GM12878 (cell line): ENCODE data around the gene XPO6. TPM values are rescaled to one million over a fixed set of nuclear protein-coding genes. Genes with fewer than 3 reads are reported as not detected.

ENCODE experiments used
- ASH2L ChIP-seq: fragments of 300-600, 200-600 bp; sonication (generic); IDR thresholded peaks from 2 replicates; pipeline ENCODE4 v1.6.1; 2017; ENCODE audit warnings: low read depth, mild to moderate bottlenecking, borderline replicate concordance
- BCL11A ChIP-seq: IDR thresholded peaks from 2 replicates; pipeline ENCODE4 v1.6.1; 2011; ENCODE audit warnings: low read depth, low read length
- BCLAF1 ChIP-seq: fragments of 450-650 bp; IDR thresholded peaks from 2 replicates; pipeline ENCODE4 v1.6.1; 2017; ENCODE audit warnings: antibody characterized with exemption, mild to moderate bottlenecking, moderate library complexity
- CREB1 ChIP-seq: IDR thresholded peaks from 2 replicates; pipeline ENCODE4 v1.6.1; 2012; ENCODE audit warnings: low read depth, mild to moderate bottlenecking, inconsistent platforms
- CTCF ChIP-seq, 3 experiments: IDR thresholded peaks in 2 of 3; conservative IDR thresholded peaks in 1 of 3; 2 replicates each; pipeline ENCODE4 v1.5.1; 2011; ENCODE audit warnings: low read depth in 3 of 3, low read length in 3 of 3, mild to moderate bottlenecking in 3 of 3, control low read depth in 2 of 3, moderate library complexity in 2 of 3, inconsistent platforms in 1 of 3, mixed read lengths in 1 of 3; ENCODE audit not compliant: control insufficient read depth in 2 of 3, insufficient read depth in 1 of 3; ENCODE audit errors: extremely low read depth in 1 of 3
- IKZF2 ChIP-seq, 2 experiments: fragments of 450-650 bp; IDR thresholded peaks; 2 replicates each; pipeline ENCODE4 v1.6.1; 2017; ENCODE audit warnings: mild to moderate bottlenecking in 2 of 2, moderate library complexity in 2 of 2
- MEF2B ChIP-seq: fragments of 450-650 bp; IDR thresholded peaks from 2 replicates; pipeline ENCODE4 v1.6.1; 2018; ENCODE audit warnings: mild to moderate bottlenecking, moderate library complexity; ENCODE audit not compliant: partially characterized antibody, poor library complexity, severe bottlenecking
- POLR2AphosphoS2 ChIP-seq: IDR thresholded peaks from 2 replicates; pipeline ENCODE4 v1.6.1; 2011; ENCODE audit warnings: low read depth, mild to moderate bottlenecking, low read length, improper control_type of control experiment, moderate library complexity
- USF2 ChIP-seq: IDR thresholded peaks from 2 replicates; pipeline ENCODE4 v1.6.1; 2011; ENCODE audit warnings: low read depth, low read length, improper control_type of control experiment, borderline replicate concordance
- WRNIP1 ChIP-seq: IDR thresholded peaks from 2 replicates; pipeline ENCODE4 v1.6.1; 2011; ENCODE audit warnings: low read depth, low read length, improper control_type of control experiment, borderline replicate concordance
- ZNF384 ChIP-seq: IDR thresholded peaks from 2 replicates; pipeline ENCODE4 v1.6.1; 2012; ENCODE audit warnings: low read depth, mild to moderate bottlenecking, low read length, improper control_type of control experiment, borderline replicate concordance
- polyA plus RNA-seq, 11 experiments: library from polyadenylated mRNA; depleted of rRNA in 4 of 11; unstranded in 6 of 11; stranded (reverse) in 5 of 11; fragments of >200 nt; fragmentation: Nextera tagmentation in 4 of 11; fragmentation: Illumina TruSeq in 1 of 11; extraction: Ambion mirVana in 4 of 11; extraction: Trizol in 1 of 11; gene quantifications; 1 replicate in 1 of 11; 2 replicates in 10 of 11; pipeline versions ENCODE4 v1.2.1 to v1.2.3, GENCODE V29; 2011 to 2016; ENCODE audit warnings: inconsistent platforms in 2 of 11, missing spikeins in 2 of 11, low read depth in 1 of 11
- total RNA-seq, 4 experiments: library from RNA; depleted of rRNA in 3 of 4; stranded (reverse); fragments of >200 nt in 3 of 4; fragmentation: Illumina TruSeq in 1 of 4; extraction: Trizol in 1 of 4; gene quantifications; 2 replicates each; pipeline versions ENCODE4 v1.2.1 to v1.2.3, GENCODE V29; 2013 to 2021

The XPO6 gene
- total and polyA plus RNA-seq, 10 of the 15 experiments (the other 5 are each of a cell fraction or from before 2014, with no cell fraction given) = 9.9 to 246 (median 110) TPM

- no peak for TF ChIP-seq CTCF (IDR thresholded peaks at IDR 0.05 in 2 of 3, conservative IDR thresholded peaks at IDR 0.05 in 1 of 3; ENCODE audit: control insufficient read depth in 2 of 3, extremely low read depth in 1 of 3, insufficient read depth in 1 of 3, low read depth in 3 of 3, low read length in 3 of 3)
- TF ChIP-seq POLR2AphosphoS2 = no peak
- TF ChIP-seq BCLAF1 = no peak
- TF ChIP-seq ASH2L = no peak
- no peak; a peak in 1 of 4 replicates for TF ChIP-seq IKZF2 (IDR thresholded peaks at IDR 0.05)
- TF ChIP-seq WRNIP1 = no peak
- no peak for TF ChIP-seq ZNF384
- TF ChIP-seq BCL11A = no peak
- no peak for TF ChIP-seq MEF2B
- TF ChIP-seq USF2 = no peak
- TF ChIP-seq CREB1 = no peak
Measured at GRCh38 chr16:28168991-28169554, 42.7 kb downstream of the XPO6 start (continued).
